Stimulated activated CD8-positive, alpha-beta memory T cell treated with anti-CD3 and anti-CD28 coated beads, Interleukin-2, amount 100 ng/mL, for 1 hour (primary cell): ENCODE results near the gene LAMTOR2.

ENCODE experiments used
- DNase-seq, 2 donors: peaks; one replicate each; pipeline ENCODE4 v3.0.0-alpha.2; 2020; ENCODE audit warnings: low read depth in 2 of 2

Gene LAMTOR2

DNA sequence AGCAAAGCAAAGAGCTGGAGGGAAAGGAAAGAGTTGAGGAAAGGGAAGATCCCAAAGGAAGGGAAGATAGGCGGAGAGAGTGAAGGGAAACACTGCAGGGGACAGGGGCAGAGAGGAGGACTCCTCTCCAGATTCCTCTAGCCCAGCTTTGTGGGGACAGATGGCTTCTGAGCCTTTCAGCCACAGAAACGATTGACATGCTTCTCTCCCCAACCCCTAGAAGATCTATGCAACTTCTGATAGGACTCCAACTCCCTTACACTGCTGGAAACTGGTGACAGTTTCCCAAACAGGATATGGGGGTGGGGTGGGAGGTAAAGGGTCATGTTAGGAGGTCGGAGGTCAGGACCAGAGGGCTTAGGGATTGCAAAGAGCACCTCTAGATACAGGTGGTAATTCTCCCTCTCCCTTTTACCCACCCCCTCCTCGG lies 21.2 kb downstream of the LAMTOR2 start:
- DNase-seq, result no peak

- no peak for DNase-seq
Measured at GRCh38 chr1:156076609-156077429, 22.2 kb downstream of the LAMTOR2 start.

DNA sequence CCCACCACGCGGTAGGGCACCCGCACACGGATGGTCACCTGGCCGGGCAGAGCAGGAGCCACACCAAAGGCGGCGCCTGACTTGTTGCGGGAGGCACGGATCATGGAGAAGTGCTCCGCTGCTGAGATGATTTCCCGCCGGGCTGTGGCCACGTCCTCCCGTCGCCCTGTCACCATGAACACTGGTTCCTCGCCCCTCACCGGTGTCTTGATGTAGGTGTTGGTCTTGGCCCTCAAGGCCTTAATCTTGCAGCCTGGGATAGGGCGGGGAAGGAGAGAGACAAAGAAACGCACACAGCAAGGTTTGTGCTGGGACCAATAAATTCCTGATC lies 22.8 kb downstream of the LAMTOR2 start:
- DNase-seq, result no peak

DNA sequence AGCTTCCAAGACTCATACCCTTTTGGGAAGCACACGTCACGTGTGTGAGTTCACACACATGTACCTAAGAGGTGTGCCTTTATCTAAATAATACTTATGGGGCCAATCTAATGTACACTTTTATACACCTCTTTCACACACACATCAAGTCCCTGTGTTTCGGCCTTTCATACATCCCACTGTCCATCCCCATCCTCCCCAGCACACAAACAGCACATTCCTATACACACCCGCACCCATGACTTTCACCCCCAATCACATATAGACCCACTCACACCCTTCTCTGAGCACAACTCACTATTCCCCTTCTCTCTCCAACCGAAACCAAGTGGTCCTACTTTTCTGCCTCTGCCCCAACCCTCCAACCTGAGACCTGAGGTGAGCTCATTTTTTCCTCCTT lies 24.1 kb downstream of the LAMTOR2 start:
- DNase-seq, result no peak

DNA sequence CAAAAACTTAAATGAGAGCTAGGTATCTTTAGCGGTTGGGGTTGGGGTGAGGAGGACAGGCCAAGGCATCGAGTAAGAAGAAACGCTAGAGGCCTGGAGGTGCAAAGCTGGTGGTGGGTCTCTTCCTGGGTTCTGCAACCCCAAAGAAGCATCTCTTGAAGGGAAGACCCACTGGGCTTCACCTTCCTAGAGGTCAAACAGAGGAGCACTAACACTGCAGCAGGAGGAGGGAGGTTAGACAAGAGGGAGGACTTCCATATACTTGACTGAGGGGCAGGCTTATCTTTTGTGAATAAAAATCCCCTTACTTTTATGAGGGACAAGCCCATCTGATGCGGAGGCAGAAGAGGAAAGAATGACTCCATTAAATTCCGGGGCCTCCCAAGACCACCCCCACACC lies 25.2 kb downstream of the LAMTOR2 start:
- DNase-seq, result no peak

DNA sequence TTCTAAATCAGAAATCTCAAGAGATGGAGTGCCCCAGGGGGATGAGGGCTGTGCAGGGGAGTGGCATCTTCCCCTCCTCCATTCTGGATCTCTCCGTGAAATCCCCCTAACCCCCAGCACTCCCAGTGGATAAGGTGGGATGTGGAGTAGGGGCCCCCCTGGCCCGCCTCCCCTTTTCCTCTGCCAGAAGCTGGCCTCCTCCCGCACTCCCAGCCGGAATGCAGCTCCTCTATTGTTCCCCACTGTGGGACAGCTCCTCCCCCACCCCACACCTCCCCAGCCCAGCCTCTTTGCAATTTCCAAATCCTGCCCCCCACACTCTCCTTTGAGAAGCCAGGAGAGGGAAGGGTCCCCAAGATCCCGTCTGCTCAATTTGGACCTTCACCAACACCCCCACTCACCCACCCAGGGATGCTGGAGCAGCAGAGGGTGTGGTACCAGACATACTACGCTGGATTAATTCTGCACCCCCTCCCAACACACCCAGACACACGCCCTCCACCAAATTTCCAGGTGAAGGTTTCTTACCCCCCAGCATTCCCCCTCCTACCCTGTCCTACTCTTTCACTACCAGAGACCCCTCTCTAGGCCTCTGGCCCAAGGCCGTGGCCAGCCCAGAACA lies 25.8 kb downstream of the LAMTOR2 start:
- DNase-seq, result no peak

- DNase-seq, result no peak
Measured at GRCh38 chr1:156080863-156081179, 26.2 kb downstream of the LAMTOR2 start.

DNA sequence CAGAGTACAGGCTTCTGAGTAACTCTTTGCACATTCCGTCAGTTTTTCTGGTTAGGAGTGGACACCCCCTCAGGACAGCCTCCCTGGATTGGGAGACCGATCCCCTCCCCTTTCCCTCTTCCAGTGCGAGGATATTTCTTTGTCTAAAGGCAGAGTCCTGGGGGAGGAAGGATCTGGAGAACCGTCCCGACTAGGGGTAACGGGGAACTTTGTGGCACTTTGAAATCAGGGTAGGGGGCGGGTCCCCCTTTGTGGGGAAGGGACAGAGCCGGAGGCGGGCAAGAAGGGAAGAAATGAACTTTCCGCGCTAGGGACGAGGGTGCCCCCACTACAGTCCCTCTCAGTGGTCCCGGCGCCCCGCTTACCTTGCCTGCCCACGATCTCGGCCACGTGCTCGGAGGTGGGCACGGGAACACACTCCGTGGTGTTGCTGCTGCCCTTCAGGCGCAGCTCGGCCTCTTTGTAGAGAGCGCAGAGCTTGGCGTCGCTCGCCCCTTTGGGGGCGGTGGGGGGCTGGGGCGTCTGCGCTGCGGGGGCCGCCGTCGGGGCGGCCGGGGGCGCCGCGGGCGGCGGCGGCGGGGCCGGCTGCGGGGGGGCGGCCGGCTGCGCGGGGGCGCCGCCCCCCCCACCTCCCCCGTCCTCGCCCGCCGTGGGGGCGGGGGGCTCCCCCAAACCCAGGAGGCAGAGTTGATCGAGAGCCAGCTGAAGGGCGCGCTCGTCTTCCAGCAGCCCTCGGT lies 26.8 kb downstream of the LAMTOR2 start:
- no peak for DNase-seq

- no peak for DNase-seq
Measured at GRCh38 chr1:156081917-156082308, 27.3 kb downstream of the LAMTOR2 start.

DNA sequence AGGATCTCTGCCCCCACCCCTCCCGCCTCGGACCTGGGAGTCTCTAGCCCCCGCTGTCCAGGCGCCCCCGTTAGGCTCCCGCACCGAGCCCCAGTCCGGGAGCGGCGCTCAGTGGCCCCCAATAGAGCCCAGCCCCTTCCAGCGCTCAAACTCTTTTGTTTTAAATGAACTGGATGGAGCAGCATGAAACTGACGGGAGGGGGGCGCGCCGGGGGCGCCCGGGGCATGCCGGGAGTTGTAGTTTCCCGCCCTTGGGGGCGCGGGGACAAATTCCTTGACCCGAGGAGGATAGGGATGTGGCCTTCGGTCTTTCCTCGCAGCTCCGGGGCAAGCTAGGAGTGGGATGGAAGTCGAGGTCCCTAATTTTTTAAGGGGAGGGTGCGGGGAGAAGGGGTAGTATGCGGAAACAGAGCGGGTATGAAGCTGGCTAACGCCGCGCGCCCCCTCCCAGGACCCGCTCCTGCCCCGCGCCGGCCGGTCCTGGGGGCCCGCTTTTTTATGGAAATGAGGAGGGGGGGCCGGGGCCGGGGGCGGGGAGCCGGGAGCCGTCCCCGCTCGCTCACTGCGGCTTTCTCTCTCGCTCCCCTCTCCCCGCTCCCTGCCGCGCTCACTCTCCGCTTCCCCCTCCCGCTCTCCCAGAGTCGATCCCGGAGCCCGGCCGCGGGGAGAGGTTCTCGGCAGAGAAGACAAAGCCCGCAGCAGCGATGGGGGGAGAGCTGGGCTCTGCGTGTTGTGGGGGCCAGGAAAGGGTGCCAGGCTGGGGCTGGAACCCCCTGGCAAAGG lies 27.9 kb downstream of the LAMTOR2 start, which contains the start of gene MEX3A:
Gene MEX3A (minus strand): TSS at position 157 of the 783 bp plus-strand sequence. CDS start 467 bp downstream, outside the sequence.
- peak; percentile 28 to 41 for DNase-seq

DNA sequence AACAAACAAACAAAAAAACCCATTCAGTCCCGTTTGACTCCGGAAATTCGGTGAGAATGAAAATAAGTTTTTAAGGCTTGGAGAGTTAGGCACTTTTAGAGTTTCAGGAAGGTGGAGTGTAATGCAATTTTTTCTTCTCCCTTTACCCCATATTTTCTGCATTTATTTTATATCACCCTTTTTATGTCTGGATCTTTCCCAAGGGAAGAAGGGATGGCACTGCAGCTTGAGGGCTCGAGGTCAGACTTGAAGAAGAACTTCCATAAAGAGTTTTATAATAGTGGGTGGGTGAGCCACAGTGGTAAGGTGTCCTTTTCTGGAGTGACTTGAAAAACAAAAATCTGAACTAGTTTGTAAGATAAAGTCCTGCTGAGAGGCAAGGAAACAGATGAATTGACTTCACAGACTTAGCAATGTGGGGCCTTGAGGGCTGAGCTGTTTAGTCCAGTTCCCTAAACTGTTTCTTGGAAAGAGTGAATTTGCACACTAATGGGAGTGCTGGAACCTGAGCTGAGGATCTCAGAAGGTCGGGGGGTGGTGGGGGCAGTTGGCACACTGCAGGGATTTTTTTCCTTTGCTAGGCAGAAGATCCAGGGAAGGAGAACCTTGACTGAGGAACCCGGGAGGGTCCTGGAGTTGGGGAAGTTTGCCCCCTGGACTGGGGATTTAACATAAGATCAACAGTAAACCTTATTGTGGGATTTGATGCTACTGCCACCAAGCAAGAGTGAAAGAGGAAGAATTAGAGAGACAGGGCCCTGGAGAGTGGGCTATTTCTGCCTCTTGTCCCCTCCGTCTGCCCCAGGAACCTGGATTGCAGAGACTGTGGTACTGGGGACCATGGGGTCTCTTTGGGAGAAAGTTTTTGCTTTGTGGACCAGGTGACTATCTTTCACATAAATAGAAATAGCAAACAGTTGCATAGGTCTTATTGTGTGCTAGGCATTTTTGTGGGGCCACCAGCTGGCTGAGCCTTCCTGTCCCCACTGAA lies 29.5 kb downstream of the LAMTOR2 start:
- no peak for DNase-seq

- no peak for DNase-seq
Measured at GRCh38 chr1:156086256-156086662, 31.7 kb downstream of the LAMTOR2 start.

- no peak for DNase-seq
Measured at GRCh38 chr1:156089704-156090103, 35.1 kb downstream of the LAMTOR2 start.

DNA sequence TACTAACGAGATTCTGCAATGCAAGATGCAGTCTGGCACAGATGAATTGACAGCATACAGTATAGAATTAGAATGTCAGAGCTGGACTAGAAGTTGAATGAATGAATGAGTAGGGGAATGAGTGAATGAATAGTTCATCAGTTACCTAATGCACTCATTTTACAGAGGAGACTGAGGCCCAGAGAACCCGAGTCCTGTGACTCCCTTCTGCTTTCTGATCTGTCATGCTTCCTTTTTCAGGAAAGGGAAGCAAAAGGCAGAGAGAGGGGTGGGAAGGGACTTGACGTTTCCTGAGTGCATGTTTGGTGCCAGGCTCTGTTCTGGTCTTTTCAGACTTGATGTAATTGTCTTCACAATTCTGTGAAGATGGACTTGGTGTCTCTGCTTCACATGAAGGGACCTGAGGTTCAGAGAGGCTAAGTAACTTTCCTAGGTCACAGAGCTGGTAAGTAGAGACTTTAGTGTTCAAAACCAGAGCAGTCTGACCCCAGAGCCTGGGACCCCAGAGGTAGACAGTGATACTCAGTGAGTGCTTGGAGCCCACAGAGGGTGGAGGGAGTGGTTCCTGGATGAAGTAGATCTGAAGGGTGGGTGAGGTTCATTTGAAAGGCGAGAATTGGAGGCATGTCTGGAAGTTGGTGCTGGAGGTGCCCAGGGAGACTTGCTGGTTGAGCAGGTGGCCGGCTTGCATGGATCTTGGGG lies 35.7 kb downstream of the LAMTOR2 start:
- DNase-seq, result no peak

DNA sequence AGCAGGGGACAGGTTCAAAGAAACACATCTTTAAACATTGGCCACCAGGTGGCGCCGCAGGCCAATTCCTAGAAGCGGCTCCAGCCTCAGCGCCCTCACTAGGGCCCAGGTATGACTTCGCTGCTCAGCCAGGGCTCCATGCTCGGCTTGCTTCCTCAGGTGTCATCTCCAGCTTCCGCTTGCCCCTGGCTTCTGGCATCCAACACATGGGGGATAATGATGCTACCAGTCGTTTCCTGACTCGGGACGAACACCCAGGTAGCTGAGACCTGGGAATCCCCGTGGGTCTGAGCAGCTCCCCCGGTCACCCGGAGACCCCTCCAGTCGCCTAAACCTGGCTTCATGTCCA lies 36.2 kb downstream of the LAMTOR2 start:
- DNase-seq, result peak; percentile 76 to 84

GRCh38 chr1:156091610-156092009 lies 37.0 kb downstream of the LAMTOR2 start:
- no peak for DNase-seq

DNA sequence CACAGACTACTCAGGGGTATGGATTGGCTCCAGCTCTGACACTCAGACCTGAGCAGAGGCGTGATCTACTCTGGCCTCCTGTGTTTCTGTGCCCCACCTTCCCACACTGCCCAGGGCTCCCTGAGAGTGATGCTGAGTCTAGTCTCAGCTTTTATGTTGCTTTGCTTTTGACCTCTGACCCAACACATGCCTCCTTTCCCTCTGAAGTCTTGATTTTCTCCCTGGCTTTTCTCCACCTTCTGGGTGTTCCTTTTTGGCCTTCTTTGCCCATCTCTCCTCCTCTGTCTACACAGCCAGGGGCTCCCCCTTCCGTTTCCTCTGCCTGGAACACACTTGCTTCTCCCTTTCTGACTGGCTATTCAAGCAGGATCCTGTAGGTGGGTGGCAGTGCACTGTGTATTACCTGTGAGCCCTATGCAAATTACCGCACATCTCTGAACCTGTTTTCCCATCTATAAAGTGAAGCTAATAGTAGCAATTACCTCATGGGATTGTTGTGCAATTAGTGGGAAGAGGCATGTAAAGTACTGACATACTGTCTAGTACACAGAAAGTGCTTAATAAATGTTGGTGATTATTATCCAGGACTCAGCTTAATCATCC lies 41.4 kb downstream of the LAMTOR2 start:
- DNase-seq, result no peak

GRCh38 chr1:156096640-156097391 lies 42.2 kb downstream of the LAMTOR2 start:
- peak; percentile 72 to 73 for DNase-seq
